ENCODE measurements around the gene THAP11.

DNA sequence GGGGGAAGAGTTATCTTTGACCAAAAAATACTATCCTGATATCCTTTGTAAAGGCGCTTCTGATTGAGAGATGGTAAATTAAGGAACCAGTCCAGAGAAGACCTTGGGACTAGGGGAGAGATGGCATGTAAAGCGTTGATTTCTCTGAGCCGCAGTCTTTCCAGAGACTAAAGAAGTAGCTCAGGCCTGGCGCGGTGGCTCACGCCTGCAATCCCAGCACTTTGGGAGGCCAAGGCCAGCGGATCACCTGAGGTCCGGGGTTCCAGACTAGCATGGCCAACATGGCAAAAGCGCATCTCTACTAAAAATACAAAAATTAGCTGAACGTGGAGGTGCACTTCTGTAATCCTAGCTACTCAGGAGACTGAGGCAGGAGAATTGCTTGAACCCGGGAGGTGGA, 6.0 kb downstream of the THAP11 start:
- no peak for TF ChIP-seq EZH2 (IDR thresholded peaks at IDR 0.05; ENCODE audit: low read length, unreplicated experiment)
- no peak for TF ChIP-seq EZH2phosphoT487 (IDR thresholded peaks at IDR 0.05; ENCODE audit: borderline replicate concordance, low read length)

Measured in PC-3 (cell line).